MM.1S (cell line): ENCODE results near the gene LEF1.

Source experiments
- EZH2 ChIP-seq: fragments of 300-600 bp; sonication (generic); optimal IDR thresholded peaks from 2 replicates; pipeline ENCODE3; 2017; ENCODE audit warnings: low read depth, mild to moderate bottlenecking, antibody characterized with exemption, low read length, mixed read lengths
- EZH2phosphoT487 ChIP-seq: fragments of 300-600 bp; sonication (generic); IDR thresholded peaks from 2 replicates; pipeline ENCODE4 v1.6.1; 2018; ENCODE audit warnings: antibody characterized with exemption, low read length
- TF ChIP-seq, protein P1 (sequence below): fragments of 300-600 bp; sonication (generic); IDR thresholded peaks from 2 replicates; pipeline ENCODE4 v1.5.1; 2016; ENCODE audit warnings: antibody characterized with exemption, low read length, mixed read lengths

GRCh38 chr4:108191269-108191914, 22.7 kb upstream of the LEF1 start:
- TF ChIP-seq, protein P1, sequence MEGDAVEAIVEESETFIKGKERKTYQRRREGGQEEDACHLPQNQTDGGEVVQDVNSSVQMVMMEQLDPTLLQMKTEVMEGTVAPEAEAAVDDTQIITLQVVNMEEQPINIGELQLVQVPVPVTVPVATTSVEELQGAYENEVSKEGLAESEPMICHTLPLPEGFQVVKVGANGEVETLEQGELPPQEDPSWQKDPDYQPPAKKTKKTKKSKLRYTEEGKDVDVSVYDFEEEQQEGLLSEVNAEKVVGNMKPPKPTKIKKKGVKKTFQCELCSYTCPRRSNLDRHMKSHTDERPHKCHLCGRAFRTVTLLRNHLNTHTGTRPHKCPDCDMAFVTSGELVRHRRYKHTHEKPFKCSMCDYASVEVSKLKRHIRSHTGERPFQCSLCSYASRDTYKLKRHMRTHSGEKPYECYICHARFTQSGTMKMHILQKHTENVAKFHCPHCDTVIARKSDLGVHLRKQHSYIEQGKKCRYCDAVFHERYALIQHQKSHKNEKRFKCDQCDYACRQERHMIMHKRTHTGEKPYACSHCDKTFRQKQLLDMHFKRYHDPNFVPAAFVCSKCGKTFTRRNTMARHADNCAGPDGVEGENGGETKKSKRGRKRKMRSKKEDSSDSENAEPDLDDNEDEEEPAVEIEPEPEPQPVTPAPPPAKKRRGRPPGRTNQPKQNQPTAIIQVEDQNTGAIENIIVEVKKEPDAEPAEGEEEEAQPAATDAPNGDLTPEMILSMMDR, result no peak
- TF ChIP-seq EZH2 (no peak), EZH2phosphoT487 (no peak)
